ENCODE data around the gene MYO3B.

- no peak for TF ChIP-seq CTCF (IDR thresholded peaks at IDR 0.05)
- TF ChIP-seq EZH2 (IDR thresholded peaks at IDR 0.05), result no peak
Observed at GRCh38 chr2:170531876-170532275, 353.9 kb downstream of the MYO3B start.
